ENCODE results near the gene PDE7B. TPM values are rescaled to one million over a fixed set of nuclear protein-coding genes. Genes with fewer than 3 reads are reported as not detected.

PDE7B gene
- total and polyA plus RNA-seq, 2 experiments from 2014 or later = 3.1 to 6.8 TPM

DNA sequence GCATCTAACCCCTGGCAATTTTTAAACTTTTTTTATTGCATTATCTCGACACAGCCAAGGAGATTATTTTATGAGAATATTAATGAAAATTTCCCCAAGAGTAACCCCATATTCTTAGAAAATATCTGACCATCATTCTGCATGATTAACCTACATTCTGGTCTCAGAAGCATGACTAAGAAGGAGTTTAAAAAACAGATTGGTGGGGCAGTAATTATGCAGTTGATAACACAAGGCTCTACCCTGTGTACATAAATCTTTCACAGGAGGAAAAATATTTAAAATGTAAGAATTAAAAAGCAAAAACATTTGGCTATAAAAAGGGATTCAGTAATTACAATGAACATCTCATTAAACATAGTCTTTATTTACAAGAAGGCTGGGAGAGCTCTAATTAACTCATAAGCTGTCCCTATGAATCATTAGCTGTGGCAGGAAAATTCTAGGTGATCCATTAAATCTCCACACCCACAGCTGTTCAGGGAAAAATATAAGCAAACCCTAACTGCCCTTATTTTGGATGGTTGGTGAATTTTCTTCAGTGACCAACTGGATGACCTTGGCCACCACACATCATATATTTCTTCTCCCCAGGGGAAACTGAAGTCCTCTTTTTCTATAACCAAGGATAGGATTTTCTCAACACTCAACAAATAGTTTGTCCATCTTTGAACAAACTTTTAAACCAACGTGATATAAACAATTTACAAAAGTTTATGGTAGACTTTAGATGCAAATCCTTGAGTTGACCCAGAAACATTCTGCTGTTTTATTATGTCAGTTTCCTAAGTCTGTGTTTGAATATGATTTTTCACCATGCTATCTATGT, 59.5 kb downstream of the PDE7B start:
- H3K9ac ChIP-seq = no peak overlapping the region
- no peaks in the 10 kb centered on the region for H3F3A ChIP-seq (ENCODE audit: insufficient read depth)
- no peaks in the 10 kb centered on the region for H3K27me3 ChIP-seq (replicated peaks; ENCODE audit: insufficient read depth)
- no peaks in the 10 kb centered on the region for H3K9me2 ChIP-seq (ENCODE audit: insufficient read depth)
- H4K20me1 ChIP-seq (ENCODE audit: insufficient read depth) = no peaks in the 10 kb centered on the region
- no peak overlapping the region for H3K4me2 ChIP-seq (ENCODE audit: unreplicated experiment)
- H3K4me1 ChIP-seq (ENCODE audit: insufficient read depth) = peaks cover 11% of the 10 kb centered on the region
- DNase-seq = no peak
- H3K27ac ChIP-seq = no peak overlapping the region
- H3K4me3 ChIP-seq = no peak overlapping the region
- H3K36me3 ChIP-seq (ENCODE audit: low read depth) = 0 out of 2 replicates have a peak, but pooled peaks cover 3% of the 10 kb centered on the region
- in situ Hi-C loops (cut with MboI) = no loop called here
- no peak overlapping the region for H2AFZ ChIP-seq
- WGBS, 2 experiments (ENCODE audit: low coverage in 1 of 2, low lambda C conversion rate in 2 of 2, missing lambda C conversion rate in 2 of 2) = 94 to 97% methylated on average over 2 of the region's 2 CpGs
- H3K9me3 ChIP-seq (ENCODE audit: low read depth) = no peaks in the 10 kb centered on the region
- H3K79me2 ChIP-seq (ENCODE audit: insufficient read depth) = no peaks in the 10 kb centered on the region
- TF ChIP-seq EZH2phosphoT487 (IDR thresholded peaks at IDR 0.05; ENCODE audit: insufficient read depth, low read depth) = no peak
- no peak for TF ChIP-seq EZH2 (IDR thresholded peaks at IDR 0.05; ENCODE audit: insufficient read depth, poor library complexity, severe bottlenecking)

DNA sequence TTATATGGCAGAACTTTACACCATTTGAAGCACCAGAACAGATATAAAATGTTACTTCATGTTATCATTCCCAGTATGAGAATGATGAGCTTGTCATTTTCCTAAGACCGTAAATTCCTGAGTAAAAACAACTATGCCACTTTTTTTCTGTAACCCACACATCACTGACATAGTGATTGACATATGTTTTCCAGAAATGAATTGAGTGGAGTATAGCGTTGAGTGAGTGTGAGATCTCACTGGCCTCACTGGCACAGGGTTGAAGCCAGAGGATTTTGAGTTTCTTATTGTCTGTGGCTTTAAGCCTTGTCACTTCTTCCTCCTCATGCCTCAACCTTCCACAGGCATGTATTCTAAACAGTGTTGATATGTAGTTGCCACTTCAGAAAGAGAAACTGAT, 62.3 kb downstream of the PDE7B start:
- no peak for TF ChIP-seq EZH2phosphoT487 (IDR thresholded peaks at IDR 0.05; ENCODE audit: insufficient read depth, low read depth)
- no peak for TF ChIP-seq EZH2 (IDR thresholded peaks at IDR 0.05; ENCODE audit: insufficient read depth, poor library complexity, severe bottlenecking)
- Histone ChIP-seq H3K27ac (no peak overlapping the region), H3K79me2 (ENCODE audit: insufficient read depth) (no peaks in the 10 kb centered on the region), H3F3A (ENCODE audit: insufficient read depth) (no peaks in the 10 kb centered on the region), H3K27me3 (replicated peaks; ENCODE audit: insufficient read depth) (no peaks in the 10 kb centered on the region), H3K9me2 (ENCODE audit: insufficient read depth) (no peaks in the 10 kb centered on the region), H3K4me3 (no peak overlapping the region), H3K9ac (no peak overlapping the region), H3K4me1 (ENCODE audit: insufficient read depth) (no peaks in the 10 kb centered on the region), H4K20me1 (ENCODE audit: insufficient read depth) (no peaks in the 10 kb centered on the region), H3K36me3 (ENCODE audit: low read depth) (0 out of 2 replicates have a peak, but pooled peaks cover 3% of the 10 kb centered on the region), H3K9me3 (ENCODE audit: low read depth) (no peaks in the 10 kb centered on the region), H3K4me2 (ENCODE audit: unreplicated experiment) (no peak overlapping the region), H2AFZ (no peak overlapping the region)
- 77 to 79% methylated on average over 2 of the region's 2 CpGs for WGBS, 2 experiments (ENCODE audit: low coverage in 1 of 2, low lambda C conversion rate in 2 of 2, missing lambda C conversion rate in 2 of 2)
- in situ Hi-C loops (cut with MboI) = no loop called here
- no peak for DNase-seq

- no peak for TF ChIP-seq EZH2 (IDR thresholded peaks at IDR 0.05; ENCODE audit: insufficient read depth, poor library complexity, severe bottlenecking)
- H3K4me1 ChIP-seq (ENCODE audit: insufficient read depth) = peaks cover 24% of the 10 kb centered on the region
- H3K4me2 ChIP-seq (ENCODE audit: unreplicated experiment) = no peak overlapping the region
- no peak overlapping the region for H3K27ac ChIP-seq
- H3K27me3 ChIP-seq (replicated peaks; ENCODE audit: insufficient read depth) = no peaks in the 10 kb centered on the region
- peaks cover 28% of the 10 kb centered on the region for H3F3A ChIP-seq (ENCODE audit: insufficient read depth)
- H4K20me1 ChIP-seq (ENCODE audit: insufficient read depth) = no peaks in the 10 kb centered on the region
- no peaks in the 10 kb centered on the region for H3K9me3 ChIP-seq (ENCODE audit: low read depth)
- in situ Hi-C loops (cut with MboI) = no loop called here
- no peaks in the 10 kb centered on the region for H3K79me2 ChIP-seq (ENCODE audit: insufficient read depth)
- 94 to 97% methylated on average over 4 of the region's 4 CpGs for WGBS, 2 experiments (ENCODE audit: low coverage in 1 of 2, low lambda C conversion rate in 2 of 2, missing lambda C conversion rate in 2 of 2)
- H3K9me2 ChIP-seq (ENCODE audit: insufficient read depth) = no peaks in the 10 kb centered on the region
- no peaks in the 10 kb centered on the region for H3K36me3 ChIP-seq (ENCODE audit: low read depth)
- H3K9ac ChIP-seq = no peak overlapping the region
- H2AFZ ChIP-seq = no peak overlapping the region
- no peak for DNase-seq
- H3K4me3 ChIP-seq = no peak overlapping the region
Measured at GRCh38 chr6:135919026-135919425, 67.5 kb downstream of the PDE7B start.

GRCh38 chr6:135920689-135921088, 69.2 kb downstream of the PDE7B start:
- no peak for DNase-seq

More at GRCh38 chr6:135920689-135921088, 69.2 kb downstream of the PDE7B start:
- Histone ChIP-seq H3K27ac (no peak overlapping the region), H3K9me3 (ENCODE audit: low read depth) (no peaks in the 10 kb centered on the region), H2AFZ (no peak overlapping the region), H3K4me1 (ENCODE audit: insufficient read depth) (peaks cover 24% of the 10 kb centered on the region), H4K20me1 (ENCODE audit: insufficient read depth) (no peaks in the 10 kb centered on the region), H3K9me2 (ENCODE audit: insufficient read depth) (no peaks in the 10 kb centered on the region), H3K4me3 (no peak overlapping the region), H3F3A (ENCODE audit: insufficient read depth) (peaks cover 28% of the 10 kb centered on the region), H3K27me3 (replicated peaks; ENCODE audit: insufficient read depth) (no peaks in the 10 kb centered on the region), H3K36me3 (ENCODE audit: low read depth) (no peaks in the 10 kb centered on the region), H3K79me2 (ENCODE audit: insufficient read depth) (no peaks in the 10 kb centered on the region), H3K4me2 (ENCODE audit: unreplicated experiment) (no peak overlapping the region), H3K9ac (no peak overlapping the region)
- TF ChIP-seq EZH2 (IDR thresholded peaks at IDR 0.05; ENCODE audit: insufficient read depth, poor library complexity, severe bottlenecking) = no peak
- TF ChIP-seq EZH2phosphoT487 (IDR thresholded peaks at IDR 0.05; ENCODE audit: insufficient read depth, low read depth) = no peak
- in situ Hi-C loops (cut with MboI) = no loop called here
- 91 to 92% methylated on average over 7 of the region's 7 CpGs for WGBS, 2 experiments (ENCODE audit: low coverage in 1 of 2, low lambda C conversion rate in 2 of 2, missing lambda C conversion rate in 2 of 2)
